ENCODE results near the gene IL22. TPM values are rescaled to one million over a fixed set of nuclear protein-coding genes. Genes with fewer than 3 reads are reported as not detected.

Gene IL22
- total RNA-seq, 1 donor from 2014 or later, result not detected

GRCh38 chr12:68229956-68230355, 23.4 kb downstream of the IL22 start:
- DNase-seq (no peak), ATAC-seq (no peak)
- no peaks in the 10 kb centered on the region for H3K4me1 ChIP-seq
- H3K36me3 ChIP-seq, result no peaks in the 10 kb centered on the region
- no peak overlapping the region for H3K4me3 ChIP-seq
- H3K27ac ChIP-seq, result no peak overlapping the region
- no peaks in the 10 kb centered on the region for H3K9me3 ChIP-seq
- TF ChIP-seq CTCF (IDR thresholded peaks at IDR 0.05), result no peak
- no peaks in the 10 kb centered on the region for H3K27me3 ChIP-seq
- intact Hi-C loops (cut with DNase I), result no loop called here

GRCh38 chr12:68227356-68227755, 26.0 kb downstream of the IL22 start:
- TF ChIP-seq CTCF (IDR thresholded peaks at IDR 0.05), result no peak
- Histone ChIP-seq H3K27me3 (no peaks in the 10 kb centered on the region), H3K4me3 (no peak overlapping the region), H3K27ac (no peak overlapping the region), H3K9me3 (no peaks in the 10 kb centered on the region), H3K4me1 (no peaks in the 10 kb centered on the region), H3K36me3 (no peaks in the 10 kb centered on the region)
- no peak for DNase-seq
- no peak for ATAC-seq
- intact Hi-C loops (cut with DNase I), result no loop called here

GRCh38 chr12:68225576-68226476, 27.6 kb downstream of the IL22 start, which contains the start of gene IL26:
Gene IL26, minus strand, starts transcription at chr12:68225810. Its CDS starts 54 bp downstream, at chr12:68225756.
- intact Hi-C loops (cut with DNase I), result no loop called here
- Histone ChIP-seq H3K4me3 (no peak within 1 kb of the TSS), H3K27ac (no peak within 1 kb of the TSS), H3K27me3 (no peaks in the 10 kb centered on the region), H3K36me3 (no peaks in the 10 kb centered on the region), H3K9me3 (no peaks in the 10 kb centered on the region), H3K4me1 (no peaks in the 10 kb centered on the region)
- DNase-seq (no peak), ATAC-seq (no peak)
- no peak for TF ChIP-seq CTCF (IDR thresholded peaks at IDR 0.05)

GRCh38 chr12:68224613-68225285, 28.7 kb downstream of the IL22 start:
- ATAC-seq (no peak), DNase-seq (no peak)
- no peak overlapping the region for H3K4me3 ChIP-seq
- no peak for TF ChIP-seq CTCF (IDR thresholded peaks at IDR 0.05)
- H3K4me1 ChIP-seq, result no peaks in the 10 kb centered on the region
- H3K27ac ChIP-seq, result no peak overlapping the region
- H3K9me3 ChIP-seq, result no peaks in the 10 kb centered on the region
- H3K27me3 ChIP-seq, result no peaks in the 10 kb centered on the region
- no peaks in the 10 kb centered on the region for H3K36me3 ChIP-seq
- intact Hi-C loops (cut with DNase I), result loop anchor here (5.0 kb wide), 1 partner anchor 93 kb away; no protein-coding TSS in a partner anchor

GRCh38 chr12:68223067-68223747, 30.2 kb downstream of the IL22 start:
- peak overlapping the region; percentile 3 for H3K4me3 ChIP-seq
- intact Hi-C loops (cut with DNase I), result loop anchor here (5.0 kb wide), 1 partner anchor 94 kb away; no protein-coding TSS in a partner anchor
- peak; percentile 78 for DNase-seq
- no peaks in the 10 kb centered on the region for H3K4me1 ChIP-seq
- no peaks in the 10 kb centered on the region for H3K9me3 ChIP-seq
- H3K27ac ChIP-seq, result no peak overlapping the region
- no peaks in the 10 kb centered on the region for H3K36me3 ChIP-seq
- ATAC-seq, result peak; percentile 100
- TF ChIP-seq CTCF (IDR thresholded peaks at IDR 0.05), result peak; percentile 88
- no peaks in the 10 kb centered on the region for H3K27me3 ChIP-seq

All from upper lobe of right lung (tissue), 1 donor.